SH-SY5Y (cell line): ENCODE measurements around the gene PDYN.

Experiments used
- GATA2 ChIP-seq: IDR thresholded peaks from 2 replicates; pipeline ENCODE4 v1.6.1; 2011; ENCODE audit warnings: mild to moderate bottlenecking, low read depth, low read length
- GATA3 ChIP-seq: IDR thresholded peaks from 2 replicates; pipeline ENCODE4 v1.6.1; 2011; ENCODE audit warnings: low read depth, mild to moderate bottlenecking, low read length, moderate library complexity

DNA sequence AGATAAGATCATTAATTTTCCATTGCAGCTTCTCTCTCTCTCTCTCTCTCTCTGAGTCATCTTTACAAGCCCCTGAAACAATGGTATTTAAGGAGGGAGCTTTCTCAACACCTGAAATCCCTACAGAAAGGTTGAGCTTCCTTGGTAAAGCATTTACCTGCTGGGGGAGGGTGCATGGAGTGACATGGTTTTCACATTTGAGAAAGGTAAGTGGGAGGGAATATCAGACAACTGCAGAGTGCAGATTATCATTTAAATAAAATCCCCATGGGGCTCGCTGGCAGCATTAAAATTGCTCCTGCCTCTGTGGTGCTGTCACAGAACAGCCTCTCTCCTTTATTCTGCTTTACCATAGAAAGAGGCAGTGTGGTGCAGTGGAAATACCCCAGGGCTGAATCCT, 10.3 kb upstream of the PDYN start:
- TF ChIP-seq GATA3 (no peak), GATA2 (no peak)
